GM12865 (cell line): ENCODE results near the gene SCN1B.

Experiments used
- DNase-seq: peaks from one replicate; pipeline ENCODE4 v3.0.0; 2010; ENCODE audit warnings: low read depth
- H3K4me3 ChIP-seq: 2 replicates; pipeline ENCODE4 v1.5.1; 2011; ENCODE audit warnings: mild to moderate bottlenecking, low read depth, low read length, control low read depth
- TF ChIP-seq, protein P1 (sequence below): IDR thresholded peaks from 2 replicates; pipeline ENCODE4 v1.5.1; 2011; ENCODE audit warnings: low read length, control low read depth, low read depth, inconsistent platforms; ENCODE audit not compliant: insufficient read depth; ENCODE audit errors: missing control alignments

Gene SCN1B

DNA sequence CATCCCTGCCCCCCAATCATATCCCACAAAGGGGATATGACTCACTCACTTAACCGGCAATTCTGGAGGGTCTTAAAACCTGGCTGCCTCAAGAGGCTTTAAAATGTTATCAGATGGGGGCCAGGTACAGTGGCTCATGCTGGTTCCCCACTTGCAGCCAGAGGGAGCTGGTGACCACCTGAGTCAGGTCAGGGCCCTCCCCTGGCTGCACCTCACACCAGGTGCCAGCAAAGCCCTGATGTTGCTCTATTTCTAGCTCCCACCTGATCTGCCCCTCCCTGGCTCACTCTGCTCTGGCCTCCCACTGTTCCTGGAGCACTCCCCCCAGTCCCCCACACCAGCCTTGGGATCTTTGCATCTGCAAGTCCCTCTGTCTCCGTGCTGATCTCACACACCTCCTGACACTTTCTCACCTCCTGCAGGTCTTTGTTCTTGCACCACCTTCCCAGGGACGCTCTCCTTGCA is 25.5 kb downstream of the SCN1B start:
- TF ChIP-seq, protein P1, sequence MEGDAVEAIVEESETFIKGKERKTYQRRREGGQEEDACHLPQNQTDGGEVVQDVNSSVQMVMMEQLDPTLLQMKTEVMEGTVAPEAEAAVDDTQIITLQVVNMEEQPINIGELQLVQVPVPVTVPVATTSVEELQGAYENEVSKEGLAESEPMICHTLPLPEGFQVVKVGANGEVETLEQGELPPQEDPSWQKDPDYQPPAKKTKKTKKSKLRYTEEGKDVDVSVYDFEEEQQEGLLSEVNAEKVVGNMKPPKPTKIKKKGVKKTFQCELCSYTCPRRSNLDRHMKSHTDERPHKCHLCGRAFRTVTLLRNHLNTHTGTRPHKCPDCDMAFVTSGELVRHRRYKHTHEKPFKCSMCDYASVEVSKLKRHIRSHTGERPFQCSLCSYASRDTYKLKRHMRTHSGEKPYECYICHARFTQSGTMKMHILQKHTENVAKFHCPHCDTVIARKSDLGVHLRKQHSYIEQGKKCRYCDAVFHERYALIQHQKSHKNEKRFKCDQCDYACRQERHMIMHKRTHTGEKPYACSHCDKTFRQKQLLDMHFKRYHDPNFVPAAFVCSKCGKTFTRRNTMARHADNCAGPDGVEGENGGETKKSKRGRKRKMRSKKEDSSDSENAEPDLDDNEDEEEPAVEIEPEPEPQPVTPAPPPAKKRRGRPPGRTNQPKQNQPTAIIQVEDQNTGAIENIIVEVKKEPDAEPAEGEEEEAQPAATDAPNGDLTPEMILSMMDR = peak; percentile 39
- no peak overlapping the region for H3K4me3 ChIP-seq
- DNase-seq = peak; percentile 26

DNA sequence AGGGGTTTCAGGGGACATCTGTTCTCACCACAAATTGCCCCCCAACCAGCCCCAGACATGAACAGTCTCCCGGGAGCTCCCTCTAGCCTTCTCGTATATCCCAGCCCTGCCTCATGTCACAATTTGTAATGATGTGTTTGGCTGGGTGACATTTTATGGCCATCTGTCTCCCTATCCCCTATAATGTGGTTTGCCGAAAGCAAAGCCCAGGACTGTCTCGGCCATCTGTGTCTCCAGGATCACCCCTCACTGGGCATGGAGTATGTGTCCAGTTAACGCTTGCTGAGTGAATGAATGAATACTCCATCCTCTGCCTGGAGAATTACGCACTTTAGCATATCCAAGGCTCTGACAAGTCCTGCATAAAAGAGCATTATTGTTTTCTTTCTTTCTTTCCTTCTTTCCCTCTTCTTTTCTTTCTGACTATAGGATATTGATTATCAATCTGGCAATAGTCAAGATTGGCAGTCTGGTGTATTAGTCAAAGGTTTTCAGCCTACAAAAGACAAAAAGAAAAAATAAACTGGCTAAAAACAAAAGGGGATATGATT is 26.3 kb downstream of the SCN1B start:
- H3K4me3 ChIP-seq = no peak overlapping the region
- TF ChIP-seq, protein P1 = no peak
- no peak for DNase-seq

DNA sequence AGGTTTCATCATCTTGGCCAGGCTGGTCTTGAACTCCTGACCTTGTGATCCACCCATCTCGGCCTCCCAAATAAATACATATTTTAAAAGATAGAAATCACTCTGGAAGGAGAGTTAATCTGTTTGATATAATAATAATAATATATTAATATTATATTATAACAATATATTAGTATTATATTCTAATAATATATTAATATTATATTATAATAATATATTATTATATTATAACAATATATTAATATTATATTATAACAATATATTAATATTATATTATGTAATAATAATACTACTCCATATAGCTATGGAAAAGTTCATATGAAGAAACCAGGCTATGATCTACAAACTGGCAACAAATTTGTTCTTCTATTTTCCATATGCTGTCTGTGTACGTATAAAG is 28.1 kb downstream of the SCN1B start:
- DNase-seq = no peak
- no peak overlapping the region for H3K4me3 ChIP-seq
- TF ChIP-seq, protein P1 = no peak

DNA sequence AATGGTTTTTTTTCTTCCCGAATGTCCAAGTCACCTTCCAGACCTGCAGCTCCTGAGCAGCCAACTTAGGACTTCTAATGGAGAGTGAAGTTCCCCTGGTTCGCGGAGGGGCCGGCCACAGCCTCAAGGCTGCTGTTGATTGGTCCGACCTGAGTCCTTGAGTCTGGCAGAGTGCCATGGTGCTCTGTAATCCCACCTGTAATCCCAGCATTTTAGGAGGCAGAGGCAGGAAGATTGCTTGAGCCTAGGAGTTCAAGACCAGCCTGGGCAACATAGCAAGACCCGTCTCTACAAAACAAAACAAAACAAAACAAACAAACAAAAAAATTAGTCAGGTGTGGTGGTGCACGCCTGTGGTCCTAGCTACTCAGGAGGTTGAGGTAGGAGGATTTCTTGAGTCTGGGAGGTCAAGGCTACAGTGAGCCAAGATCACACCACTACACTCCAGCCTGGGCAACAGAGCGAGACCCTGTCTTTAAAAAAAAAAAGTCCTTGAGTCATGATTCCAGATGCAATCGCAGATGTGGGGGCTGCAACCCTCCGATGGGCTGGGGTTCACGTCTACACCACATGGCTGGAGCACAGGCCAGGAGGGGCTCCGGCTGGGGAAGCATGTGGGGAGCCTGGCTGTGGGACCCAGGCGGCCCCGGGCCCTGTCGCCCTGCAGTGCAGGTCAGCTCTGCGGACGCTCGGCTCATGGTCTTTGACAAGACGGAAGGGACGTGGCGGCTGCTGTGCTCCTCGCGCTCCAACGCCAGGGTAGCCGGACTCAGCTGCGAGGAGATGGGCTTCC is 28.9 kb downstream of the SCN1B start:
- DNase-seq = no peak
- TF ChIP-seq, protein P1 = no peak
- H3K4me3 ChIP-seq = no peak overlapping the region

DNA sequence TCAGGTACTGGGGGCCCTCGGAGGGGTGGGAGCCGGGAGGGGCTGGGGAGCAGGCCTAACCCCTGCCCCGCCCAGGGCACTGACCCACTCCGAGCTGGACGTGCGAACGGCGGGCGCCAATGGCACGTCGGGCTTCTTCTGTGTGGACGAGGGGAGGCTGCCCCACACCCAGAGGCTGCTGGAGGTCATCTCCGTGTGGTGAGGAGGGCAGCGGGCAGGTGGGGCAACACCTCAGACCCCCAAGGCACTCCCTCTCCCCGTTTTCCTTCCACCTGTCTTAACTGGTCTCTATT is 29.5 kb downstream of the SCN1B start:
- no peak for DNase-seq
- TF ChIP-seq, protein P1 = no peak
- H3K4me3 ChIP-seq = no peak overlapping the region

DNA sequence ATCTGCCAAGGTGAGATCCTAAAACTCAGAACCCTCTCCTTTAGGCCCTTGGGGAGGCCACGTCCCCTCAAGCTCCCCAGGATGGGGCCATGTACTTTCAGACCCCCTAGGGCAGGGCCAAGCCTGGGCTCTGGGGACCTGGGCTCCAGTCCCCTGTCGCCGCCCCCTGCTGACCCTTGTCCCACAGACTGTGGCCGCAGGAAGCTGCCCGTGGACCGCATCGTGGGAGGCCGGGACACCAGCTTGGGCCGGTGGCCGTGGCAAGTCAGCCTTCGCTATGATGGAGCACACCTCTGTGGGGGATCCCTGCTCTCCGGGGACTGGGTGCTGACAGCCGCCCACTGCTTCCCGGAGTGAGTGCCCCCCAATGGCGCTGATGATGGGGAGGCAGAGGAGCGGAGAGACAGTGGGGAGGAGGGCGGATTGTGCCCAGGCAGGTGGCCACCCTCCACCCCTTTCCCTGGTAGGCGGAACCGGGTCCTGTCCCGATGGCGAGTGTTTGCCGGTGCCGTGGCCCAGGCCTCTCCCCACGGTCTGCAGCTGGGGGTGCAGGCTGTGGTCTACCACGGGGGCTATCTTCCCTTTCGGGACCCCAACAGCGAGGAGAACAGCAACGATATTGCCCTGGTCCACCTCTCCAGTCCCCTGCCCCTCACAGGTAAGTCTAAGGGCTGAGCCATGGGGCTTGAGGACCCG is 30.0 kb downstream of the SCN1B start:
- DNase-seq = no peak
- TF ChIP-seq, protein P1 = no peak

More for the DNA sequence above, 30.0 kb downstream of the SCN1B start:
- H3K4me3 ChIP-seq = no peak overlapping the region
